GM12864 (cell line): ENCODE results near the gene C2CD5.

Source experiments
- DNase-seq: peaks from one replicate; pipeline ENCODE4 v3.0.0-alpha.2; 2011; ENCODE audit warnings: low read depth
- H3K4me3 ChIP-seq: 2 replicates; pipeline ENCODE4 v1.5.1; 2011; ENCODE audit warnings: mild to moderate bottlenecking, low read depth, low read length, control low read depth
- CTCF ChIP-seq: IDR thresholded peaks from 2 replicates; pipeline ENCODE4 v1.5.1; 2011; ENCODE audit warnings: low read depth, mild to moderate bottlenecking, moderate library complexity, low read length, control low read depth, inconsistent platforms; ENCODE audit errors: missing control alignments

C2CD5 gene

GRCh38 chr12:22480016-22480415 is 64.3 kb downstream of the C2CD5 start:
- no peak for TF ChIP-seq CTCF
- DNase-seq, result no peak
- no peak overlapping the region for H3K4me3 ChIP-seq

- no peak for TF ChIP-seq CTCF
- no peak overlapping the region for H3K4me3 ChIP-seq
- no peak for DNase-seq
Observed at GRCh38 chr12:22477894-22478287, 66.5 kb downstream of the C2CD5 start.

- no peak for TF ChIP-seq CTCF
- no peak for DNase-seq
- no peak overlapping the region for H3K4me3 ChIP-seq
Observed at GRCh38 chr12:22477166-22477893, 67.0 kb downstream of the C2CD5 start.

- no peak overlapping the region for H3K4me3 ChIP-seq
- DNase-seq, result no peak
- TF ChIP-seq CTCF, result no peak
Observed at GRCh38 chr12:22476133-22476532, 68.2 kb downstream of the C2CD5 start.

- DNase-seq, result no peak
- TF ChIP-seq CTCF, result no peak
- no peak overlapping the region for H3K4me3 ChIP-seq
Observed at GRCh38 chr12:22474970-22475720, 69.2 kb downstream of the C2CD5 start.

GRCh38 chr12:22473212-22473611 is 71.1 kb downstream of the C2CD5 start:
- TF ChIP-seq CTCF, result no peak
- H3K4me3 ChIP-seq, result no peak overlapping the region
- DNase-seq, result peak; percentile 15
